Stimulated activated naive B cell treated with anti-CD40 and anti-IgM and Interleukin-4, amounts not matched to agents 10 μg/mL and 1 μg/mL and 100 μg/mL, for 72 hours (primary cell): Measurements from ENCODE around the gene CABLES2.
"Not testable (repeated sequence)": the region's sequence is repeated elsewhere in the genome, so short reads cannot be mapped to it uniquely, and the experiment has no call there.

Source experiments
- ATAC-seq, 2 donors: fragments of 150-1000 bp; cut with Tn5 transposase; replicated peaks; 2 replicates each; pipeline ENCODE4 v1.10.0; 2021; ENCODE audit warnings: moderate library complexity in 1 of 2
- DNase-seq: peaks from one replicate; pipeline ENCODE4 v3.0.0; 2021
- H3K27ac Mint-ChIP-seq: one replicate; pipeline ENCODE4 v1.8.0; 2022; ENCODE audit warnings: mild to moderate bottlenecking, mixed read lengths
- H3K27me3 Mint-ChIP-seq, 2 donors: one replicate each; pipeline ENCODE4 v1.8.0; 2022; ENCODE audit warnings: mixed read lengths in 2 of 2
- H3K36me3 Mint-ChIP-seq, 2 donors: one replicate each; pipeline ENCODE4 v1.8.0; 2022; ENCODE audit warnings: mixed read lengths in 2 of 2, mild to moderate bottlenecking in 1 of 2
- H3K4me1 Mint-ChIP-seq, 2 donors: one replicate each; pipeline ENCODE4 v1.8.0; 2022; ENCODE audit warnings: mixed read lengths in 2 of 2, mild to moderate bottlenecking in 1 of 2
- H3K4me3 Mint-ChIP-seq, 2 donors: one replicate each; pipeline ENCODE4 v1.8.0; 2022; ENCODE audit warnings: mild to moderate bottlenecking in 2 of 2, mixed read lengths in 2 of 2, moderate library complexity in 1 of 2
- H3K9me3 Mint-ChIP-seq, 2 donors: one replicate each; pipeline ENCODE4 v1.8.0; 2022; ENCODE audit warnings: mixed read lengths in 2 of 2, mild to moderate bottlenecking in 1 of 2

The CABLES2 gene

DNA sequence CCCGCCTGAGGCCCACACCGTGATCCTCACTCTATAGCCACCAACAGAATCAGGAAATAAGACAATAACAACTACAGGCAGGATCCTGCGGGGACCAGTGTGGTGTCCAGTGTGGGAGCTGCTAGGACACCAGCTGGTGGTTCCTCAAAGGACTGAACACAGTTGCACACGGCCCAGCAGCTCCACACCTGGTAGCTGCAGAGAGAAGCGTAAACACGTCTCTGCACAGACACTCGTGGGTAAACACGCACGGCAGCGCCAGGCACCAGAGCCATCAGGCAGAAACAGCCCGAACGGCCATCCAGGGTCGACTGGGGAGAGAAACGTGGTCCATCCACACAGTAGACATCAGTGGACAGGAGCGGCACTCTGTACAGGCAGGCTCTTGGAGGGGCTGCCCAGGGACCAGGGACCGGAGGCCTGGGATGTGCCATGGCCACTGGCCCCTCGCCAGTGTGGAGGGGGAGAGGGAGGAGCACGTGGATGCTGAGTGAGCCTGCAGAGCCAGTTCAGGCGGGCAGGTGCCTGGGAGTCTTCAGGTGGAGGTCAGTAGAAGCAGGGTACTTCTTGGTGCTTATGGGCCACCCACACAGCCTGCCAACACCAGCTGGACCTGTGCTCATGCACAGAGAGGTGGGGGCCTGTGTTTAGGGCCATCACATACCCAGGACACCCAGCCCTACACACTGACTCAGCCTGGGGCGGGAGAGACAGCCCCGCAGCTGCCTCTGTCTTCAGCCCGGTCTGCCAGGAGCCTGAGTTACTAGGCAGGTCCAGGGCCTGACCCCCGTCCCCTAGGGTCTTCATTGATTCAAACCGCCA is 32.5 kb downstream of the CABLES2 start:
- no peak for DNase-seq
- ATAC-seq: no peak
- no peak overlapping the region for H3K27ac Mint-ChIP-seq
- H3K9me3 Mint-ChIP-seq: no peaks in the 10 kb centered on the region
- H3K4me3 Mint-ChIP-seq: no peak overlapping the region
- H3K4me1 Mint-ChIP-seq: peaks cover 10 to 17% of the 10 kb centered on the region in 2 donors
- peaks cover 5 to 7% of the 10 kb centered on the region in 2 donors for H3K27me3 Mint-ChIP-seq
- H3K36me3 Mint-ChIP-seq: peaks cover 0 to 4% of the 10 kb centered on the region in 2 donors

DNA sequence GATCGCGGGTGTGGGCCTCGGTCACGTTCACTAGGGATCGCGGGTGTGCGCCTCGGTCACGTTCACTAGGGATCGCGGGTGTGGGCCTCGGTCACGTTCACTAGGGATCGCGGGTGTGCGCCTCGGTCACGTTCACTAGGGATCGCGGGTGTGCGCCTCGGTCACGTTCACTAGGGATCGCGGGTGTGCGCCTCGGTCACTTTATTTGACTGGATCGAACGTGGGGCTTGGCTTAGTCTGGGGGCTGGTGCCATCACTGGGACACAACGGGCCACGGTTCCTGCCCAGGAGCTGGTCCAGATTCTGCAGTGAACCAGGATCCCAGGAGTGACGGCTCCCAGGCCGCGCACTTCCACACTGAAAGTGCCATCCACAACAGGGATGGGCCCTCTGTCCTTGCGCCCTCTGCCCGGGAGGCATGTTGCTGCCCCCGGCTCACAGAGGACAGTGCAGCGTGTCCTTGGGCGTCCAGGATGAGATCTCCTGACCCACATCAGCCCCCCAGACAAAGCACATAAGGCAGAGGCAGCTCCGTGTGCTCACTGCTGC is 33.4 kb downstream of the CABLES2 start:
- DNase-seq, H3K27ac Mint-ChIP-seq, H3K36me3 Mint-ChIP-seq, H3K9me3 Mint-ChIP-seq, ATAC-seq, H3K4me3 Mint-ChIP-seq: not testable (repeated sequence)
- Mint-ChIP-seq H3K27me3 (peaks cover 7 to 12% of the 10 kb centered on the region in 2 donors), H3K4me1 (peaks cover 15 to 25% of the 10 kb centered on the region in 2 donors)

DNA sequence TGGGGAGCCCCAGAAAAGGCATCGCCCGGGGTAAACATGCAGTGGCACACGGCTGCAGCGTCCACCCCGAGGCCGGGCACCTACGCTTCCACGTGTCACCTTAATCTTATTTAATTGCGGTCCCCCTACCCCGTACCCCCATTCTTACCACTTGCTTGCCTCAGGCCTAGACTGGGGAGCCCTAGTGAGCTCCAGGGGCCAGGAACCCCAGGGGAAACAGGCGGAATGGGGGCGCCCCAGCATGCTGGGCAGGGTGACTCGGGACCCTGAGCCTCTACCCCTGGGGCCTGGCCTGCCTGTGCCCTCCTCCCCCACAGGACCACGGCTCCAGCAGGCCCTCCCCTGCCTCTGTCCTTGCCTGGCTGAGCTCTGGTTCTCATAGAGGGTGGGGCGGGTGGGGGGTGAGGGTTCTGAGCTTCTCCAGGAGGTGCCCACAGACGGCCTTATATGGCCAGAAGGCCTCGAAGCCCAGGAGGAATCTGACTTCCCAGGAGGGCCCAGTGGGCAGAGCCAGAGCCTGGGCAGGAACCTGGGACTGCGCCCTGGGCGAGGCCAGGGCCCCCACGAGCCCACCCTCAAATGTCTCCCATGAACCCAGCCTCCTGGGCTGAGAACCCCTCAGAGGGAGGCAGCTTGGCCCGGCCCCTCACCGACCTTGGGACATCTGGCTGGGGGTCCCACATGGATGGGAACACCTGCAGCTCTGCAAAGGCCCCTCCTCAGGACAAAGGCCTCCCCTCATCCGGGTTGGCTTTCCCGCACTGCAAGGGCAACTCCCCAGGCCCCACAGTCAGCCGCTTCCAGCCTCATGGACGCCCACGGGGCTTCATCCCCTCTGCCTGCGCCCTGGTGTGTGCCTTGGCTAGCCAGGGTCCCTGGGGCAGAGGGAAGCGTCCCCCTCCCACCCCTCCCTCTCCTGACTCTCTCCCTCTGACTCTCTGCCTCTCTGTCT is 34.8 kb downstream of the CABLES2 start:
- H3K27ac Mint-ChIP-seq: no peak overlapping the region
- DNase-seq: no peak
- peaks cover 24 to 39% of the 10 kb centered on the region in 2 donors for H3K4me1 Mint-ChIP-seq
- H3K9me3 Mint-ChIP-seq: no peaks in the 10 kb centered on the region
- H3K36me3 Mint-ChIP-seq: peaks cover 0 to 4% of the 10 kb centered on the region in 2 donors
- peaks cover 12 to 13% of the 10 kb centered on the region in 2 donors for H3K27me3 Mint-ChIP-seq
- no peak for ATAC-seq
- H3K4me3 Mint-ChIP-seq: no peak overlapping the region

DNA sequence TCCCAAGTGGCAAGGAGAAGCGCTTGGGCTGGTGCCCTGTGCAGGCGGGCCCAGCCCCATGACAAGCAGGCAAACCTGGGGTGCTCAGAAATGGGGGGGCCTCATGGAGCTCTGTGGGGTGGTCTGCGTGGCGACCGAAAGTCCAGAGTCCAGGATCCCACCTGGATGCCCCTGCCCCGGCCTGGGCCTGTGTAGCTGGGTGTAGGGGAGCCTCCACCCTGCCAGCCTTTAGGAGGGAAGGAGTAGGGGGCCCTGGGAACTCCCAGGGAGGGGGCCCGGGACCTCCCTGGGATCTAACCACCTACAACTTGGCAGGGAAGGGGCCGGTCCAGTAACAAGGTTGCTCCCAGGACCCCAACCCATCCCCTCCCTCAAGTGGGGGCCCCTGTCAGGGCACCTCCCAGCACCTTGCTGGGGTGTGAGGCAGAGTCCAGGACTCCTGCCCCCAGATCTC is 35.5 kb downstream of the CABLES2 start:
- Mint-ChIP-seq H3K9me3 (no peaks in the 10 kb centered on the region), H3K27ac (no peak overlapping the region), H3K27me3 (peaks cover 12 to 13% of the 10 kb centered on the region in 2 donors), H3K36me3 (no peaks in the 10 kb centered on the region), H3K4me1 (peaks cover 24 to 39% of the 10 kb centered on the region in 2 donors), H3K4me3 (no peak overlapping the region)
- DNase-seq (no peak), ATAC-seq (no peak)

DNA sequence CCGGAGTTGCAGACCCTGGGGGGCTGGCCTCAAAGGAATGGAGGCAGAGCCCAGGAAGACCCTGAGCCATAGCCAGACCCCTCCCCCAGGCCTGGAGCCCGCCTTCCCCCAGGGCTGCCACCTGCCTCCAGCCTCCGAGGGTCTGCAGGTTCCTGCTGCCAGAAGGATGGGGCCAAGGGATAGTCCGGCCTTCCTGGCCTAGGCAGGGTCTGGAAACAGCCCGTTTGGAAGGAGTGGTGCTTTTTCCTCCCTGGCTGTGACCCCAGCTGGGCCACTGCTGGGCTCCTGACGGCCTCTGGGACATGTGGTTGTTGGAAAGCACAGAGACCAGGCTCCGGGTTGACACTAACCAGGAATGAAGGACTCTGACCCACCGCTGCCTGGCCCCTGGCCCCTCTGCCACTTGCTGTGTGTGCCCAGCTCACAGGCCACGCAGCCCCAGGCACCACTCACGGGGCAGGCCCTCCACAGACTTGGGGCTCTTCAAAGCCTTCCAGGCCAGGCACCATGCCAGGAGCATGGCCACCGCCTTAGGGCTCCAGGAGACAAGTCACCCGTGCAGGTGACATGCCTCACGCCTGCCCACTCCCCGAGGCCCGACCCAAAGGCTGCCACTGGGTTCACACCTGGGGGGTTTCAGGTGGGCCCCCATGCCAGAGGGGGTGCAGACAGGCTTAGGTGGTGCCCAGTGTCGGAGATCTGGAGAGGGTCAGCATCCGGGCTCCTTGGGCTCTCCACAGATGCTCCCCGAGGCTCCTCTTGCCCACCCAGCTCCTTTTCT is 36.1 kb downstream of the CABLES2 start:
- no peak overlapping the region for H3K4me3 Mint-ChIP-seq
- H3K36me3 Mint-ChIP-seq: no peaks in the 10 kb centered on the region
- ATAC-seq: no peak
- peaks cover 24 to 40% of the 10 kb centered on the region in 2 donors for H3K4me1 Mint-ChIP-seq
- H3K27me3 Mint-ChIP-seq: peaks cover 12 to 13% of the 10 kb centered on the region in 2 donors
- no peak for DNase-seq
- H3K27ac Mint-ChIP-seq: no peak overlapping the region
- no peaks in the 10 kb centered on the region for H3K9me3 Mint-ChIP-seq

DNA sequence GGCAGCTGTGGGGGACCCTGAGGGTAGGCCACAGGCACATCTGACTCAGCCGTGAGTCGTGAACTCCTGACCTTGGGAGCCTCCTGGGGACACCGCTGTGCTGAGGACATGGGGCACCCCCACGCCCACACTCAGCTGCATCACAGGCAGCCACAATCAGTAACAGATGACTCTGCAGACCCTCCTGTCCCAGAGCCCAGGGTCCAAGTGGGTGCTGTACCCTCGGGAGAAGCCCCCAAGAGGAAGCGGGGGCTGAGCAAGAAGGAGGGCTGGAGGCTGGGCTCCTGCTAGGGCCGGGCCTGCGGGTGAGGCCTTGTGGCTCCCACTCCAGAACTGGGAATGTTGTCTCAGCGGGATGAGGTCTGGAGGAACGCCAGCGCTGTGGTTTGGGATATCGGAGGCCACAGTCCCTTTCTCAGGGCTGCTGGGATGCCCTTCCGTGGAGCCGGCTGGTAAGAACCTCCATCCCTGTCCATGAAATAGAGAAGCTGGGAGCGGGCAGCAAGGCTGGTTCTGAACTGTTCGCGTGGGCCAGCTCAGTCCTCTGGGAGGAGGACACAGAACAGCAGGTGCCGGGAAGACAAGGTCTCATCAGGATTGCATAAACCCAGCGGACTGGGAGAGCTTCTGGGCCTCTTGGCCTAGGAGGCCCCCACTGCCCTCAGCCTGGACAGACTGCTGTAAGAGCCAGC is 36.8 kb downstream of the CABLES2 start:
- no peaks in the 10 kb centered on the region for H3K36me3 Mint-ChIP-seq
- peak; percentile 60 to 62 for ATAC-seq

DNA sequence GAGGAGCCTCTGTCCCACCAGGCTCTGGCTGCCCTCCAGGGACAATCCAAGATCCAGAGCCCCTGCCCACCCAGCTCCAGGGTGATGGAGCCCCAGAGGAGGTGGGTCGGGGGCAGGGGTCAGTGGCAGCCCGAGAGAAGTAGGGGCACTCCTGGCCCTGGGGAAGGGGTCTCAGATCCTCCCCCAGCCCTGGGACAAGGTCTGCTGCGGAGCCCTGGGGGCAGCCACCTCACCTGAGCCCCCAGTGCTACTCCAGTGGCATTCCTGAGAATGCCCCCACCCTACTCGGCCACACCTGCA is 37.3 kb downstream of the CABLES2 start:
- H3K27me3 Mint-ChIP-seq: peaks cover 12 to 13% of the 10 kb centered on the region in 2 donors
- no peak overlapping the region for H3K27ac Mint-ChIP-seq
- no peaks in the 10 kb centered on the region for H3K36me3 Mint-ChIP-seq
- H3K4me1 Mint-ChIP-seq: peaks cover 25 to 51% of the 10 kb centered on the region in 2 donors
- H3K9me3 Mint-ChIP-seq: no peaks in the 10 kb centered on the region
- DNase-seq (no peak), ATAC-seq (no peak)
- H3K4me3 Mint-ChIP-seq: no peak overlapping the region

More for the DNA sequence above, 36.8 kb downstream of the CABLES2 start:
- H3K4me3 Mint-ChIP-seq: no peak overlapping the region
- peaks cover 25 to 46% of the 10 kb centered on the region in 2 donors for H3K4me1 Mint-ChIP-seq
- H3K9me3 Mint-ChIP-seq: no peaks in the 10 kb centered on the region
- DNase-seq: peak; percentile 45
- peaks cover 12 to 13% of the 10 kb centered on the region in 2 donors for H3K27me3 Mint-ChIP-seq
- no peak overlapping the region for H3K27ac Mint-ChIP-seq

DNA sequence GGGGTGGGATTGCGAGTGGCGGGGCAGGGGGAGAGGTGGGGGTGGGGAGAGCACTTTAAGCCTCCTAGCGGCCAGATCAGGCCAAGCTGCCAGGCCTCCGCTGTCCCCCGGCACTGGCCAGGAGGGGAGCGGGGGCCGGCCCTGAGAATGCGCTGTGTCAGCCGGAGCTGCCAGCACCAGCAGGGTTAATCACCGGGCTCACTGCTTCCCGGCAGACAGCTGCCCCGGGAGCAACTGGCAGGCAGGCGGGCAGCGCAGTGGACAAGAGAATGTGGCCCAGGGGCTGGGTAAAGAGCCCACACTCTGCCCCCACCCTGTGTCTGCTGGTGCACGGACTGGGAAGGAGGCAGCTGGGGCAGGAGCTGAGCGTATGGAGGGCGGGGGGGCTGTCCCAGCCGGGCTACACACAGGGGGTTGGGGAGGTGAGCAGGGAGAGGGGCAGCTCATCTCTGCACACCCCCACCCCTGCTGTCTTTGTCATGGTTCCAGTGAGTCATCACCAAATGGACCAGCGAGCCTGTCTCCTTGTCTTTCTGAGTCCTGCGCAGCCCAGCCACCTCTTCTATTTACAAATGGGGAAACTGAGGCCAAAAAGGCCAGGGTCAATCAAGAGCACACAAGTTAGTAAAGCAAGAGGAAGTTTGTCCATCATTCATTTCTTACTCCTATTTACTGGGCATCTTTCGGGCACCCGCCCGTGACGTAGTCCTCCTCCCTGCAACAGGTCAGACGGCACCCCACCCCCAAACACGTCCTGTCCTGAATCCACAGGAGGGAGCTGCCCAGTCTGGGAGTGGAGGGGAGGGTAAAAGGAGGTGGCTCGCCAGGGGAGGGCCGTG is 37.9 kb downstream of the CABLES2 start:
- Mint-ChIP-seq H3K36me3 (no peaks in the 10 kb centered on the region), H3K27me3 (peaks cover 12 to 13% of the 10 kb centered on the region in 2 donors), H3K27ac (no peak overlapping the region), H3K9me3 (no peaks in the 10 kb centered on the region), H3K4me3 (peak overlapping the region in 1 of 2 donors; percentile 39), H3K4me1 (peaks cover 23 to 49% of the 10 kb centered on the region in 2 donors)
- DNase-seq: no peak
- ATAC-seq: no peak

DNA sequence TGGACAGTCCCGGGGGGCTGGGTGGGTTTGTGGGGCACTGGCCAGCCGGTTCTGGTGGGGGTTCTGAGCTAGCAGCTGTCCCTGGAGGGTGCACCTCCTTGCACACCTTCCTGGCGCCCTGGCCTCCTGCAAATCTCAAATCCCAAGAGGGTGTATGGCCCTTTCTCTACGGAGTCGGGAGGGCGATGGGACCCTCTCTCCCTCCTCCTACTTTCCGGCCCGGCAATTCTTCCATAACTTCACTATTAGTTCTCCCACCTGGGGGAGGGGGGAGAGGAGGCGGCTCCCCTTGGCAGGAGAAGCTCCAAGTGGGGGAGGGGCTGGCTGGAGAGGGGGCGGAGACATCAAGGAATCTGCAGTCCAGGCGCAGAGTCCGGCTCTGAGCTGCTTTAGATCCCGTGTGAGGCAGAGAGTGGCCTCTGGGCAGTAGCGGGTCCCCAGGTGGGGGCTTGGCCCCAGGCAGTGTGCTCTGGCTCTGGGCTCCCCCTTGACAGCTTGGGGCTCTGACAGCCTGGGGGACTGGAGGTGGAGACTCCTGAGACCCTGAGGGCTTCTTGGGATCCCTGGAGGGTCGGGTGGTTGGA is 38.6 kb downstream of the CABLES2 start:
- H3K9me3 Mint-ChIP-seq: no peaks in the 10 kb centered on the region
- no peak for DNase-seq

DNA sequence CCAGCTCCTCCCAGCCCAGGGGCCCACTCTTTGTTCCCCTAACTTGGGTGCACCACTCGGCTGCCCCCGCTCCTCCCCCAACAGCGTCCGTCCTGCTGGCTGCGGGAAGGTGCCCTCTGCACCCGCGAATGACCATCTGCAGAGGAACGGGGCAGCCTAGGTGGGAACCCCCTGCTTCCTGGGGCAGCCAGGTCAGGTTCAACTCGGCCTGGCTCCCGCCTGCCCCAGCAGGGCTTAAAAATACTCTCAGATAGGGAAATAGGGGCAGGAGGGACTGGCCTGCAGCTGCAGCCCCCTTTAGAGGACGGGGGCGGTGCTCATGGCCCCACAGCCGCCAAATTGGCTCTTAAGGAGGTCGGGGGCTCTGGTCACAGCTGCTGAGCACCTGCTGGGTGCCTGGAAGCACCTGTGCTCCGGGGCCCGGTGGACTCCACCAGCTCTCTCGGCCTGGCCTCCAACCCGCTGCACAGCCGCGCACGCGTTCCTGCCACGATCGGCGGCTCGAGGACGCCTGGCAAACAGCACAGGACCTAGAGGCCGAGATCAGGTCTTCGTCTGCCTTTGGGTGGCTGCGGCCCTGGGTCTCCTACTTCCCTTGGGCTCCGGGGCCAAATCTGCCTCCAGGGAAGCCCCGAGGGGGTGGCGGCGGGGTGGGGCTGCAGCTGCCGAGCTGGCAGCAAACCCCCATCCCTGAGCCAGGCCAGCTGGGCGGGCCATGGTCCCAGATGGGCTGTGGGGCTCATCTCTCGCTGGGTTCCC is 39.3 kb downstream of the CABLES2 start:
- Mint-ChIP-seq H3K27ac (peak overlapping the region; percentile 47), H3K36me3 (no peaks in the 10 kb centered on the region), H3K9me3 (no peaks in the 10 kb centered on the region), H3K4me1 (peaks cover 25 to 47% of the 10 kb centered on the region in 2 donors), H3K27me3 (peaks cover 9% of the 10 kb centered on the region in 2 donors), H3K4me3 (peak overlapping the region; percentile 83 to 84)
- ATAC-seq (peak; percentile 24 to 27), DNase-seq (no peak)

More for the DNA sequence above, 38.6 kb downstream of the CABLES2 start:
- no peak for ATAC-seq
- Mint-ChIP-seq H3K4me3 (peak overlapping the region; percentile 83 to 84), H3K4me1 (peaks cover 25 to 46% of the 10 kb centered on the region in 2 donors), H3K36me3 (no peaks in the 10 kb centered on the region), H3K27ac (no peak overlapping the region), H3K27me3 (peaks cover 12 to 13% of the 10 kb centered on the region in 2 donors)

DNA sequence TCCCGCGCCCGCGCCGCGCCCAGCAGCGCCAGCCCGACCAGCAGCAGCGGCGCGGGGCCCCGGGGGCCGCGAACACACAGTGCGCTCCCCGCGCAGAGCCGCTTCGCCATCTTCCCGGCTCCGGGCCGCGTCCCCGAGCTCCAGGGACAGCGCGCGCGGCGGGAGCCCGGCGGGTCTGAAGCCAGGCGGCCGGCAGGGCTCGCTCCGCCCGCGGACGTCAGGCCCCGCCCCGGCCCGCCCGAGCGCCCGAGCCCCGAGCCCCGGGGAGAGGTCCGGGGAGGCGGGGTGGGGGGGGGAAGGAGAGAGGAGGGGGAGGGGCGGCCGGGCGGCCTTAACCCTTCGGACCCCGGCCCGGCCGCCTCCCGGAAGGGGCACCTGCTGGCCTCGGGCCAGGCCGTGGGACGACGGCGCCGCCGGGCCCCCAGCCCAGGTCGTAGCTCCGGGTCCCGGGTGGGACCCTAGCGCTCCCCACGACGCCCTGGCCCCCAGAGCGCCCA is 39.9 kb downstream of the CABLES2 start, which contains the start of gene LAMA5:
TSS of gene LAMA5 (minus strand) at position 177 of the 497 bp plus-strand sequence. CDS start at position 110, 67 bp downstream.
- Mint-ChIP-seq H3K36me3 (no peaks in the 10 kb centered on the region), H3K4me3 (peak within 1 kb of the TSS; percentile 83 to 84), H3K27me3 (peaks cover 6 to 7% of the 10 kb centered on the region in 2 donors), H3K9me3 (no peaks in the 10 kb centered on the region), H3K4me1 (peaks cover 27 to 51% of the 10 kb centered on the region in 2 donors), H3K27ac (peak within 1 kb of the TSS; percentile 47)
- ATAC-seq (peak; percentile 42 to 59), DNase-seq (no peak)
